ENCODE measurements around the gene APOO.

Gene APOO

GRCh38 chrX:23935106-23935505 is 27.4 kb upstream of the APOO start:
- no peak for TF ChIP-seq TAF1 (IDR thresholded peaks at IDR 0.05; ENCODE audit: borderline replicate concordance, low read depth, low read length)
- DNase-seq (ENCODE audit: insufficient read length) (no peak), FAIRE-seq (no peak)

DNA sequence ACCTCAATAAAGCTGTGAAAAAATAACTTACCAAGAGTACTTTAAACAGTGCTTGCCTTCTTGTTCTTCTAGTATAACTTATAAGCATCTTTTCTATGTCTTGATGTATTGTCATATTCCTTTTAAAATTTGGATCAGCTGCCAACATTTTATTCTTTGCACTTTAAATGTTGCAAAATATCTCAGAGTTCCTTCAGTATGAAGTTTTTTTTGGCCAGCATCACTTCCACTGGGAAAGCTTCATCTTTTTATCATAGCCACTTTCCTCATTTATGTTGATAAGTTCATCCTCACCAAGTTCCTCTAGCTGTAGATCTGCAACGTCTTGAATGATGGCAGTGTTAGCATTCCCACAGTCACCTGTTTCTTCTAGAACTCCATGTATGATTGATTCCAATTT is 24.3 kb upstream of the APOO start:
- TF ChIP-seq POLR2AphosphoS5 (IDR thresholded peaks at IDR 0.05; ENCODE audit: low read depth, low read length) (no peak), TAF1 (IDR thresholded peaks at IDR 0.05; ENCODE audit: borderline replicate concordance, low read depth, low read length) (no peak), POLR2A (IDR thresholded peaks at IDR 0.05; ENCODE audit: low read depth, low read length) (no peak)
- DNase-seq (ENCODE audit: insufficient read length) (no peak), FAIRE-seq (no peak)

GRCh38 chrX:23930894-23931604 is 23.3 kb upstream of the APOO start:
- TF ChIP-seq POLR2AphosphoS5 (IDR thresholded peaks at IDR 0.05; ENCODE audit: low read depth, low read length) (no peak), TAF1 (IDR thresholded peaks at IDR 0.05; ENCODE audit: borderline replicate concordance, low read depth, low read length) (no peak), POLR2A (IDR thresholded peaks at IDR 0.05; ENCODE audit: low read depth, low read length) (no peak)
- no peak for FAIRE-seq
- no peak for DNase-seq (ENCODE audit: insufficient read length)

- DNase-seq (ENCODE audit: insufficient read length) (no peak), FAIRE-seq (no peak)
- TF ChIP-seq TAF1 (IDR thresholded peaks at IDR 0.05; ENCODE audit: borderline replicate concordance, low read depth, low read length) (no peak), POLR2AphosphoS5 (IDR thresholded peaks at IDR 0.05; ENCODE audit: low read depth, low read length) (no peak), POLR2A (IDR thresholded peaks at IDR 0.05; ENCODE audit: low read depth, low read length) (no peak)
Measured at GRCh38 chrX:23926015-23926414, 18.3 kb upstream of the APOO start.

DNA sequence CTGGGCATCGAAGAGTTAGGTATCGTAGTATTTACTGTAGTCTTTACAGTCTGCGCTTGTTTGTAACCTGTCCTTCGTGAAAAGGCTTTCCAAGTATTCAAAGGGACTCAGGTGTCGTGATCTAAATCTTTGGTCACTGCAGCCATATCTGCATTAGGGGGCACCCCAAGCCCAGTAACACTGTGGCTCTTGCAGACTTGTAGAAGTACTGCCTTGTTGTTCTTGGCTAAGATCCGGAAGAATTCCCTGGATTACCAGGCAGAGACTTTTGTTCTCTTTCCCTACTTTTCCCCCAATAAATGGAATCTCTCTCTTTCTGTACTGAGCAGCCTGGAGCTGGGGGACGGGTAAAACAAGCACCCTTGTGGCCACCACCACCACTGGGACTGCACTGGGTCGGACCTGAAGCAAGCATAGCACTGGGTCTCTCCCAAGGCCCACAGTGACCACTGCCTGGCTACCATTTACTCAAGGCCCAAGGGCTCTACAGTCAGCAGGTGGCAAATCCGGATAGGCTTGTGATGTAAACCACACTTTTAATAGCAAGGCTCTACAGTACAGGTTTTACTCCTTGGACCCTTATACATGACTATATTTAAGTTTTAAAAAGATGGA is 12.1 kb upstream of the APOO start:
- TF ChIP-seq TAF1 (IDR thresholded peaks at IDR 0.05; ENCODE audit: borderline replicate concordance, low read depth, low read length) = no peak
- no peak for TF ChIP-seq POLR2AphosphoS5 (IDR thresholded peaks at IDR 0.05; ENCODE audit: low read depth, low read length)
- TF ChIP-seq POLR2A (IDR thresholded peaks at IDR 0.05; ENCODE audit: low read depth, low read length) = no peak
- FAIRE-seq = no peak

DNA sequence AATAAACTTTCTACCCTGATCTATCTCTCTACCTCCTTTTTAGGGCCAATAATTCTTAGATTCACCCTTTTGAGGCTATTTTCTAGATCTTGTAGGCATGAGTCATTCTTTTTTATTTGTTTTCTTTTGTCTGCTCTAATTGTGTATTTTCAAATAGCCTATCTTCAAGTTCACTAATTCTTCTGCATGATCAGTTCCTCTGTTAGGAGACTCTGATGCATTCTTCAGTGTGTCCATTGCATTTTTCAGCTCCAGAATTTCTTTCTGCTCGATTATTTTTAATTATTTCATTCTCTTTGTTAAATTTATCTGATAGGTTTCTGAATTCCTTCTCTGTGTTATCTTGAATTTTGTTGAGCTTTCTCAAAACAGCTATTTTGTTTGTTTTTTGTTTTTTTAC is 11.4 kb upstream of the APOO start:
- no peak for FAIRE-seq
- TF ChIP-seq POLR2A (IDR thresholded peaks at IDR 0.05; ENCODE audit: low read depth, low read length) = no peak
- no peak for TF ChIP-seq TAF1 (IDR thresholded peaks at IDR 0.05; ENCODE audit: borderline replicate concordance, low read depth, low read length)
- no peak for TF ChIP-seq POLR2AphosphoS5 (IDR thresholded peaks at IDR 0.05; ENCODE audit: low read depth, low read length)
- no peak for DNase-seq (ENCODE audit: insufficient read length)

More for the DNA sequence above, 12.1 kb upstream of the APOO start:
- DNase-seq (ENCODE audit: insufficient read length) = no peak

- DNase-seq (ENCODE audit: insufficient read length) = no peak
- no peak for FAIRE-seq
- TF ChIP-seq TAF1 (IDR thresholded peaks at IDR 0.05; ENCODE audit: borderline replicate concordance, low read depth, low read length) = no peak
- TF ChIP-seq POLR2A (IDR thresholded peaks at IDR 0.05; ENCODE audit: low read depth, low read length) = no peak
- TF ChIP-seq POLR2AphosphoS5 (IDR thresholded peaks at IDR 0.05; ENCODE audit: low read depth, low read length) = no peak
Measured at GRCh38 chrX:23911126-23911835, 3.5 kb upstream of the APOO start.

- FAIRE-seq = no peak
- DNase-seq (ENCODE audit: insufficient read length) = no peak
- TF ChIP-seq POLR2AphosphoS5 (IDR thresholded peaks at IDR 0.05; ENCODE audit: low read depth, low read length) (no peak), TAF1 (IDR thresholded peaks at IDR 0.05; ENCODE audit: borderline replicate concordance, low read depth, low read length) (no peak), POLR2A (IDR thresholded peaks at IDR 0.05; ENCODE audit: low read depth, low read length) (no peak)
Measured at GRCh38 chrX:23908219-23909004, 674 bp upstream of the APOO start.

DNA sequence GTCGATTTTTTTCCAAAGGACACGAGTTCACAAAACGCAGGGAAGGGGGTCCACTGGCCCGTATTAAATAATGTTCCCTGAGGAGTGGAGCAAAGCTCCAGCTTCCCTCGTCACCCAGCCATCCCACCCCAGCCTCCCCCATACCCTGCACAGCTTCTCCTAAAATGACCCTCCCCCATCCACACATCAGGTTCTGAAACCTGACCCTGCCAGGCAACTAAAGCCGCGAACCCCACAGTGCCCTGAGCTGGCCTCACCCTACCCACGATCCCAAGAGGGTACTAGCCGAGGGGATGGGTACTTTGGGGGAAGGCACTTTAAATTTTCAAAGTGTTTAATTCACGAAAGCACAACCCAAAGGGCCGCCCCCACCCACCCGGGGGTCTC is 634 bp downstream of the APOO start:
- DNase-seq (ENCODE audit: insufficient read length) = no peak
- no peak for TF ChIP-seq POLR2A (IDR thresholded peaks at IDR 0.05; ENCODE audit: low read depth, low read length)
- no peak for TF ChIP-seq POLR2AphosphoS5 (IDR thresholded peaks at IDR 0.05; ENCODE audit: low read depth, low read length)
- TF ChIP-seq TAF1 (IDR thresholded peaks at IDR 0.05; ENCODE audit: borderline replicate concordance, low read depth, low read length) = no peak
- FAIRE-seq = no peak

DNA sequence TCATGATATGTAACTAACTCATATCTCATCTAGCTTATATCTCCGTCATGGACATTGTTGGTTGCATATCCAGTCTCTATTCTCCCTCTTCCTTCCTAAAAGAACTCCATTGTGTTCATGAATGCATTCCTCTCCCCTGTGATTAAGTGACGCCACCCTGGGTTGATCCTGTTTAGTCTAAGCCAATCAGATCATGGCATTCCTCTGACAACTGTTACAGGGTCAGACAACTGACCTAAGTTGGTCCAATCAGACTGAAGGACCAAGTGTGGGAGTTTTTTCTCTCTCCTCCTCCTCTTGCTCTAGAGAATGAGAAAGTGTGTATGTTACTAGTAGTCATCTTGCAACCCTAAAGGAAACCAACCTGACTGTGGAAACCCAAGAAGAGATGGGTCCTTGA is 3.6 kb downstream of the APOO start:
- FAIRE-seq (no peak), DNase-seq (ENCODE audit: insufficient read length) (no peak)
- TF ChIP-seq TAF1 (IDR thresholded peaks at IDR 0.05; ENCODE audit: borderline replicate concordance, low read depth, low read length) = no peak
- TF ChIP-seq POLR2AphosphoS5 (IDR thresholded peaks at IDR 0.05; ENCODE audit: low read depth, low read length) = no peak
- TF ChIP-seq POLR2A (IDR thresholded peaks at IDR 0.05; ENCODE audit: low read depth, low read length) = no peak

DNA sequence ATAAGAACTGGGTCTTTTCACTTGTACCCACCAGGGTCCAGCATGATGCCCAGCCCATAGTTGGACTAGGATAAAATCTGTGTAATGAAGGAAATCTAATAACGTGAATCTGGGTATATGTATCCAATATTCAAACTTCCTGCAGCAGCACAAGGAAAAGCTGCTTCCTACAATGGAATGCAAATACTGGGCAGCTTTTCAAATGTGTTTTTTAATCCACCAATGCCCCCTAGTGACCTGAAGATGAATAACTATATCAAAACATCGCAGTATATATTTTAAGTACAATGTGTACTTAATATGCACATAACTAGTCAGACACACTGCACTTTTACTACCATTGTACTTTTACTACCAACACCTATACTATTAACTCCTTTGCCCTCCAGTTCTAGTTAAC is 5.3 kb downstream of the APOO start:
- no peak for TF ChIP-seq POLR2AphosphoS5 (IDR thresholded peaks at IDR 0.05; ENCODE audit: low read depth, low read length)
- DNase-seq (ENCODE audit: insufficient read length) (no peak), FAIRE-seq (peak; percentile 70)
